OCI-M2 (cell line): ENCODE results near the gene MADD.

Experiments
- DNase-seq: peaks from one replicate; lab custom pipeline; 2025; ENCODE audit not compliant: unreplicated experiment; lab: John Stamatoyannopoulos, UW

Gene MADD

GRCh38 chr11:47378010-47378835 lies 108.3 kb downstream of the MADD start, which contains the start of gene SPI1:
SPI1 (minus strand) TSS chr11:47378547; CDS start chr11:47378353, 194 bp downstream.
- DNase-seq = peak; percentile 44

DNA sequence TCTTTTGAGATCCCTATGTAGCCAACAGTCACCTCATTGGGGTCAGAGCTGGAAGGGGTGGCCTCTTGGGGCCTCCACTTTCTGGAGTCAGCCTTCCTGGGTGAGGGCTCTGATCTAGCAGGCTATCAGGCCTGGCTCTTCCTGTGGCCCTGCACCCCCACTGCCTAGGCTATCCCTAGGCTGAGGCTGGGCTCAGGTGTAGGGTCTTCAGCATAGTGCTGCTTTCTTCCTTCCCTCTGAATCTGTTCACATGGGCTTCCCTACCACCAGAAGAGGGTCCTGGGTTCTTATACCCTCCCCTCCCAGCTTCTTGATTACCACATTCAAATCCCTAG lies 108.9 kb downstream of the MADD start:
- DNase-seq = no peak

GRCh38 chr11:47379317-47379716 lies 109.4 kb downstream of the MADD start:
- DNase-seq = no peak
